PFSK-1 (cell line): Measurements from ENCODE around the gene C17orf100.

Experiments used
- FOXP2 ChIP-seq: optimal IDR thresholded peaks from 2 replicates; pipeline ENCODE3; 2011; ENCODE audit warnings: borderline replicate concordance, control low read depth, inconsistent platforms; ENCODE audit not compliant: insufficient read depth; ENCODE audit errors: extremely low read length, extremely low read depth
- POLR2AphosphoS5 ChIP-seq: IDR thresholded peaks from 2 replicates; pipeline ENCODE4 v1.6.1; 2012; ENCODE audit warnings: low read depth, mild to moderate bottlenecking, control low read depth, low read length, moderate library complexity
- REST ChIP-seq, 2 experiments: IDR thresholded peaks; 2 replicates each; pipeline versions ENCODE4 v1.6.1 to v1.8.0; 2011 to 2012; ENCODE audit warnings: low read depth in 2 of 2, low read length in 2 of 2, control low read depth in 1 of 2, inconsistent platforms in 1 of 2, mild to moderate bottlenecking in 1 of 2, moderate library complexity in 1 of 2; ENCODE audit not compliant: insufficient read depth in 1 of 2
- SIN3A ChIP-seq: IDR thresholded peaks from 2 replicates; pipeline ENCODE4 v1.6.1; 2012; ENCODE audit warnings: mild to moderate bottlenecking, low read length, moderate library complexity, borderline replicate concordance; ENCODE audit not compliant: insufficient read depth
- TAF1 ChIP-seq: IDR thresholded peaks from 2 replicates; pipeline ENCODE4 v1.6.1; 2012; ENCODE audit warnings: low read length, control low read depth, borderline replicate concordance; ENCODE audit not compliant: insufficient read depth

Gene C17orf100

GRCh38 chr17:6648181-6648580 lies 3.4 kb upstream of the C17orf100 start:
- TF ChIP-seq REST (IDR thresholded peaks at IDR 0.05; ENCODE audit: insufficient read depth in 1 of 2, low read depth in 2 of 2, low read length in 2 of 2) (no peak), POLR2AphosphoS5 (no peak), FOXP2 (no peak), SIN3A (no peak), TAF1 (no peak)

- TF ChIP-seq POLR2AphosphoS5 (no peak), TAF1 (no peak), FOXP2 (no peak), REST (IDR thresholded peaks at IDR 0.05; ENCODE audit: insufficient read depth in 1 of 2, low read depth in 2 of 2, low read length in 2 of 2) (no peak), SIN3A (no peak)
These were observed 424 bp downstream of the C17orf100 start for GRCh38 chr17:6651919-6652452.

- TF ChIP-seq FOXP2 (no peak), SIN3A (no peak), REST (IDR thresholded peaks at IDR 0.05; ENCODE audit: insufficient read depth in 1 of 2, low read depth in 2 of 2, low read length in 2 of 2) (no peak), TAF1 (no peak), POLR2AphosphoS5 (no peak)
These were observed 3.5 kb downstream of the C17orf100 start for GRCh38 chr17:6654841-6655731.

- TF ChIP-seq REST (IDR thresholded peaks at IDR 0.05; ENCODE audit: insufficient read depth in 1 of 2, low read depth in 2 of 2, low read length in 2 of 2), result no peak
- TF ChIP-seq SIN3A, result no peak
- no peak for TF ChIP-seq POLR2AphosphoS5
- no peak for TF ChIP-seq TAF1
- no peak for TF ChIP-seq FOXP2
These were observed 6.2 kb downstream of the C17orf100 start for GRCh38 chr17:6657633-6658287.
